Vagina (tissue), 2 donors: ENCODE measurements around the gene ANKRD53.

Experiments used
- POLR2A ChIP-seq, 2 donors: fragments of 450-650 bp; IDR thresholded peaks; one replicate each; pipeline ENCODE4 v1.6.1; 2017; ENCODE audit warnings: antibody characterized with exemption in 2 of 2, mild to moderate bottlenecking in 2 of 2, moderate library complexity in 2 of 2
- POLR2AphosphoS5 ChIP-seq, 2 donors: sonication (generic); formaldehyde crosslinking; IDR thresholded peaks; one replicate each; pipeline ENCODE4 v1.9.0; 2017; ENCODE audit warnings: antibody characterized with exemption in 2 of 2, mild to moderate bottlenecking in 2 of 2, low read depth in 1 of 2; ENCODE audit not compliant: insufficient read depth in 1 of 2
- TF ChIP-seq, protein P1 (sequence below), 3 experiments: fragments of 450-650 bp in 2 of 3; fragments of 200-600 bp in 1 of 3; sonication (generic) in 1 of 3; IDR thresholded peaks; one replicate each; pipeline ENCODE4 v1.5.1; 2017 to 2019; ENCODE audit warnings: antibody characterized with exemption in 3 of 3, mild to moderate bottlenecking in 2 of 3, moderate library complexity in 2 of 3

- TF ChIP-seq, protein P1, sequence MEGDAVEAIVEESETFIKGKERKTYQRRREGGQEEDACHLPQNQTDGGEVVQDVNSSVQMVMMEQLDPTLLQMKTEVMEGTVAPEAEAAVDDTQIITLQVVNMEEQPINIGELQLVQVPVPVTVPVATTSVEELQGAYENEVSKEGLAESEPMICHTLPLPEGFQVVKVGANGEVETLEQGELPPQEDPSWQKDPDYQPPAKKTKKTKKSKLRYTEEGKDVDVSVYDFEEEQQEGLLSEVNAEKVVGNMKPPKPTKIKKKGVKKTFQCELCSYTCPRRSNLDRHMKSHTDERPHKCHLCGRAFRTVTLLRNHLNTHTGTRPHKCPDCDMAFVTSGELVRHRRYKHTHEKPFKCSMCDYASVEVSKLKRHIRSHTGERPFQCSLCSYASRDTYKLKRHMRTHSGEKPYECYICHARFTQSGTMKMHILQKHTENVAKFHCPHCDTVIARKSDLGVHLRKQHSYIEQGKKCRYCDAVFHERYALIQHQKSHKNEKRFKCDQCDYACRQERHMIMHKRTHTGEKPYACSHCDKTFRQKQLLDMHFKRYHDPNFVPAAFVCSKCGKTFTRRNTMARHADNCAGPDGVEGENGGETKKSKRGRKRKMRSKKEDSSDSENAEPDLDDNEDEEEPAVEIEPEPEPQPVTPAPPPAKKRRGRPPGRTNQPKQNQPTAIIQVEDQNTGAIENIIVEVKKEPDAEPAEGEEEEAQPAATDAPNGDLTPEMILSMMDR (IDR thresholded peaks at IDR 0.05), result no peak
- TF ChIP-seq POLR2A (IDR thresholded peaks at IDR 0.05) (no peak), POLR2AphosphoS5 (IDR thresholded peaks at IDR 0.05; ENCODE audit: insufficient read depth in 1 of 2, low read depth in 1 of 2) (no peak)
These were observed 12.7 kb downstream of the ANKRD53 start for GRCh38 chr2:70991142-70991541.
